Sigmoid colon (tissue), 4 donors: ENCODE results near the gene RPA3.

Experiments
- CTCF ChIP-seq, 4 experiments: fragments of 450-650 bp in 3 of 4; fragments of 200-600 bp in 1 of 4; IDR thresholded peaks; one replicate each; pipeline ENCODE4 v1.5.1; 2016 to 2019; ENCODE audit warnings: antibody characterized with exemption in 4 of 4, mild to moderate bottlenecking in 3 of 4, moderate library complexity in 2 of 4
- EP300 ChIP-seq, 4 donors: sonication (generic); formaldehyde crosslinking; IDR thresholded peaks; one replicate each; pipeline ENCODE4 v1.6.1; 2017; ENCODE audit warnings: antibody characterized with exemption in 4 of 4

GRCh38 chr7:7705318-7705717 is 13.1 kb downstream of the RPA3 start:
- TF ChIP-seq CTCF (IDR thresholded peaks at IDR 0.05), result no peak
- no peak for TF ChIP-seq EP300 (IDR thresholded peaks at IDR 0.05)
